GM19025 (cell line): ENCODE data around the gene CD53.
"Not testable (repeated sequence)": the region's sequence is repeated elsewhere in the genome, so short reads cannot be mapped to it uniquely, and the experiment has no call there.

ENCODE experiments used
- ATAC-seq: cut with Tn5 transposase; IDR thresholded peaks from one replicate; pipeline ENCODE4 v1.9.1; 2021; ENCODE audit warnings: mild to moderate bottlenecking, low read depth, moderate library complexity; ENCODE audit not compliant: unreplicated experiment

The CD53 gene

GRCh38 chr1:110914676-110915075, 41.7 kb downstream of the CD53 start:
- no peak for ATAC-seq

GRCh38 chr1:110915804-110916203, 42.9 kb downstream of the CD53 start:
- ATAC-seq = no peak

DNA sequence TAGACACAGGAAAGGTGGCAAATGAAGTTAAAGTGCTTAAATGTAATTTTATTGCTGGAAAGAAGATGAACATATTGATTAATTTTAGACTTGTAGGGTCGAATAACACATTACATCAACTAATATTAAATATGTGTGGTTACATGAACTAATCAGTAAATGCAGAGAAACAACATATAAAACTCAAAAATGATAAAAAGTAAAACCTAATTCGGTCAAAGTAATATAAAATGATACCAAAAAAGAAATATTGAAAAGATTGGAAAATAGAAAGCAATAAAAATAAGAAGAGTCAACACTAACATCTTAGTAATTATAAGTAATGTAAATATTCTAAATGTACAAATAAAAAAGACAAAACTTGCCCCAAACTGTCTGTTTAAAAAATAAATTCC, 43.3 kb downstream of the CD53 start:
- ATAC-seq = no peak

GRCh38 chr1:110916669-110917306, 43.8 kb downstream of the CD53 start:
- ATAC-seq = peak; percentile 58

DNA sequence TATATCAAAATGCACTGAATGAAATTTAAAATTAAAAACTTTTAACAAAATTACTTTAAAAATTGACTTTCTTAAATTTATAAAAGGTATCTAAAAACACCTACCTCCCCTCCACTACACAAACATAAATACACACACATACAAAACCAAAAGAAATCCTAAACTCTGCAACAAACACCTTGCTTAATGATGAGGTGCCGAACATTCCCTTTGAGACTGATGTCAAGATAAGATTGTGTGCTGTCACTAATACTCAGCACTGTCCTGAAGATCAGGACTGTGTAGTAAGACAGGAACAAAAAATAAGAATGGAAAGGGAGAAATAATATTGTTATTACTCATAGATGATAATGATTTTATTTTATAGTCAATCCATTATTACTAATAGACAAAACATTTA, 45.1 kb downstream of the CD53 start:
- ATAC-seq = no peak

- no peak for ATAC-seq
These were observed 49.0 kb downstream of the CD53 start for GRCh38 chr1:110921953-110922352.

DNA sequence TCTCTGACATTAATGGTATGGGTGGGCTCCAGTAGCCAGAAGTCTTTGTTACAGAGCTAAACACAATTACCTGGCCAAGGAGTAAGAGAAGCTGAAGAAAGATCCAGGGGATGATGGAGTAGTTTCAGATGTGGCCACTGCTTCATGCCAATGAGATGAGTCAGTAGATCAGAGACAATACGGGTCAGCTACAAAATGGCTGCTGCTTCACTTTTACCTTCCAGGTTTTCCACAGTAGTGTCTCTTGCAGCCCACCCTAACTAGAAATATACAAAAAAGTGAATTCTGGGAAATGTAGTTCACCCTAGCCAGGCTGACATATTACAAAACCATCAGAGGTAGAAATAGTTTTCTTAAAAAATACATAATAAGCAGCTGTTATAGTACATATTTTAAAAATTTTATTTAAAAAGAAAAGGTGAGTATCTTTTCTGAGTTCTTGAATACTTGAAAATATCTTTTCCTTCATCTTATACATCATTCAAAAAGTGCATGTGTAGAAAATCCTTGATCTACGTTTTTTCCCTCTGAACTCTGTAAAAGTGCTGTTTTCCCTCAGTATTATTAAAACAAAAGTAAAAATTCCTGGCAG, 54.6 kb downstream of the CD53 start:
- no peak for ATAC-seq

- ATAC-seq = no peak
These were observed 55.2 kb downstream of the CD53 start for GRCh38 chr1:110928191-110928590.

DNA sequence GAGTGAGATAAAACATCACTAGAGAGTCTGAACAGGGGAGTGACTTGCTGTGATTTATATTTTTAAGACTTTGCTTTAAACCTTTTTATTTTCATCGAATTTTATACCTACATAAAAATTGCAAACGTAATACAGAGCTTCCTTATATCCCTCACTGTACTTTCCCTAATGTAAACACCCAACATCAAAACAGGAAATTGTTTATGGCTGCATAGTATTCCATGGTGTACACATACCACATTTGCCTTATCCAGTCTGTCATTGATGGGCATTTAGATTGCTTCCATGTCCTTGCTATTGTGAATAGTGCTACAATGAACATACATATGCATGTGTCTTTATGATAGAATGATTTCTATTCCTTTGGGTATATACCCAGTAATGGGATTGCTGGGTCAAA, 56.0 kb downstream of the CD53 start:
- no peak for ATAC-seq

- not testable (repeated sequence) for ATAC-seq
These were observed 58.1 kb downstream of the CD53 start for GRCh38 chr1:110931097-110931496.

- no peak for ATAC-seq
These were observed 63.6 kb downstream of the CD53 start for GRCh38 chr1:110936567-110936966.

DNA sequence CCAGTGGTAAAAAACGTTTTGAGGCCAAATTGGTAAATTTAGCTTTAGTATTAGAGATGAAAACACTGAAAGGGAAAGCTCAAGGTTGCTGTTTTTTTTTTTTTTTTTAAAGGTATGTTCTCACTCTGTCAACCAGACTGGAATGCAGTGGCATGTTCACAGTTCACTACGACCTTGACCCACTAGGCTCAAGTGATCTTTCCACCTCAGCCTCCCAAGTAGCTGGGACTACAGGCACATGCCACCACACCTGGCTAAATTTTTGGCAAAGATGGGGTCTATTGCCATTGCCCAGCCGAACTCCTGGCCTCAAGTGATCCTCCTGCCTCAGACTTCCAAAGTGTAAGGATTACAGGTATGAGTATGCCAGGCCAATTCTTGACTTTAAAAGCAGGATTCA, 71.9 kb downstream of the CD53 start:
- no peak for ATAC-seq

- no peak for ATAC-seq
These were observed 72.7 kb downstream of the CD53 start for GRCh38 chr1:110945626-110946025.

- ATAC-seq = no peak
These were observed 75.3 kb downstream of the CD53 start for GRCh38 chr1:110948038-110948810.
